A204.1 (cell line): Measurements from ENCODE around the gene CD3D.
"Not testable (repeated sequence)": the region's sequence is repeated elsewhere in the genome, so short reads cannot be mapped to it uniquely, and the experiment has no call there.

Experiments used
- FAIRE-seq: peaks from 2 replicates; lab custom pipeline; 2012; peaks lifted over from hg19 to GRCh38; lab: Jason Lieb, UNC

CD3D gene

GRCh38 chr11:118339281-118339961 lies 3.1 kb downstream of the CD3D start:
- no peak for FAIRE-seq

- FAIRE-seq: no peak
Measured at GRCh38 chr11:118338637-118339061, 3.9 kb downstream of the CD3D start.

GRCh38 chr11:118334745-118335144 lies 7.8 kb downstream of the CD3D start:
- FAIRE-seq: no peak

- FAIRE-seq: no peak
Measured at GRCh38 chr11:118328745-118329144, 13.8 kb downstream of the CD3D start.

- no peak for FAIRE-seq
Measured at GRCh38 chr11:118325283-118325682, 17.2 kb downstream of the CD3D start.

- FAIRE-seq: no peak
Measured at GRCh38 chr11:118322721-118323120, 19.8 kb downstream of the CD3D start.

GRCh38 chr11:118321386-118322082 lies 21.0 kb downstream of the CD3D start:
- no peak for FAIRE-seq

- no peak for FAIRE-seq
Measured at GRCh38 chr11:118320515-118320914, 22.0 kb downstream of the CD3D start.

- no peak for FAIRE-seq
Measured at GRCh38 chr11:118319337-118319707, 23.2 kb downstream of the CD3D start.

GRCh38 chr11:118318581-118319336 lies 23.7 kb downstream of the CD3D start:
- FAIRE-seq: no peak

- FAIRE-seq: no peak
Measured at GRCh38 chr11:118318124-118318523, 24.4 kb downstream of the CD3D start.

- FAIRE-seq: no peak
Measured at GRCh38 chr11:118314988-118315411, 27.5 kb downstream of the CD3D start.

- FAIRE-seq: no peak
Measured at GRCh38 chr11:118313242-118313641, 29.3 kb downstream of the CD3D start.

GRCh38 chr11:118312328-118312727 lies 30.2 kb downstream of the CD3D start:
- no peak for FAIRE-seq

- FAIRE-seq: no peak
Measured at GRCh38 chr11:118311518-118311917, 31.0 kb downstream of the CD3D start.

- FAIRE-seq: no peak
Measured at GRCh38 chr11:118310781-118311485, 31.6 kb downstream of the CD3D start.

GRCh38 chr11:118310271-118310670 lies 32.2 kb downstream of the CD3D start:
- no peak for FAIRE-seq

- FAIRE-seq: not testable (repeated sequence)
Measured at GRCh38 chr11:118308995-118309528, 33.4 kb downstream of the CD3D start.

GRCh38 chr11:118306556-118306955 lies 35.9 kb downstream of the CD3D start:
- no peak for FAIRE-seq

GRCh38 chr11:118305726-118306125 lies 36.8 kb downstream of the CD3D start:
- no peak for FAIRE-seq

- no peak for FAIRE-seq
Measured at GRCh38 chr11:118304568-118305248, 37.8 kb downstream of the CD3D start, which contains the start of gene CD3E. CD3E (plus strand) TSS chr11:118304730; CDS start chr11:118304953, 223 bp downstream.

- FAIRE-seq: no peak
Measured at GRCh38 chr11:118304227-118304567, 38.3 kb downstream of the CD3D start.
